SK-N-SH (cell line): ENCODE results near the gene DIPK1C.

Source experiments
- CHD2 ChIP-seq: fragments of 150-350 bp; IDR thresholded peaks from 2 replicates; pipeline ENCODE4 v1.6.1; 2018; ENCODE audit warnings: low read length; ENCODE audit not compliant: partially characterized antibody
- CTCF ChIP-seq: fragments of 200-600 bp; sonication (generic); IDR thresholded peaks from 2 replicates; pipeline ENCODE4 v1.6.1; 2017; ENCODE audit warnings: antibody characterized with exemption, mild to moderate bottlenecking, moderate library complexity
- EP300 ChIP-seq, 2 experiments: IDR thresholded peaks; 2 replicates each; pipeline versions ENCODE4 v1.4.0 to v1.6.1; 2012; ENCODE audit warnings: borderline replicate concordance in 1 of 2, low read depth in 1 of 2, low read length in 1 of 2
- EZH2phosphoT487 ChIP-seq: fragments of 200-600 bp; sonication (generic); IDR thresholded peaks from 2 replicates; pipeline ENCODE4 v1.6.1; 2017; ENCODE audit warnings: low read depth, mixed run types, mild to moderate bottlenecking, antibody characterized with exemption, moderate library complexity, borderline replicate concordance
- FOXJ3 ChIP-seq: sonication (generic); formaldehyde crosslinking; IDR thresholded peaks from 2 replicates; pipeline ENCODE4 v1.5.1; 2020; ENCODE audit warnings: mild to moderate bottlenecking, missing genetic modification reagents
- MAX ChIP-seq: IDR thresholded peaks from 2 replicates; pipeline ENCODE4 v1.4.0; 2012; ENCODE audit warnings: low read depth
- MXI1 ChIP-seq: IDR thresholded peaks from 2 replicates; pipeline ENCODE4 v1.6.1; 2012; ENCODE audit warnings: mild to moderate bottlenecking, low read depth, low read length, improper control_type of control experiment
- POLR2AphosphoS5 ChIP-seq: IDR thresholded peaks from 2 replicates; pipeline ENCODE4 v1.6.1; 2012; ENCODE audit warnings: low read depth, low read length
- RCOR1 ChIP-seq: fragments of 150-350 bp; IDR thresholded peaks from 2 replicates; pipeline ENCODE4 v1.6.1; 2017; ENCODE audit warnings: antibody characterized with exemption, low read length
- SMC3 ChIP-seq: IDR thresholded peaks from 2 replicates; pipeline ENCODE4 v1.6.1; 2012; ENCODE audit warnings: low read depth, low read length, improper control_type of control experiment
- USF1 ChIP-seq: IDR thresholded peaks from 2 replicates; pipeline ENCODE4 v1.4.0; 2012; ENCODE audit warnings: low read depth, borderline replicate concordance
- YY1 ChIP-seq: IDR thresholded peaks from 2 replicates; pipeline ENCODE4 v1.4.0; 2012; ENCODE audit warnings: low read depth, mild to moderate bottlenecking

- TF ChIP-seq POLR2AphosphoS5 (no peak), EP300 (IDR thresholded peaks at IDR 0.05; ENCODE audit: borderline replicate concordance in 1 of 2, low read depth in 1 of 2, low read length in 1 of 2) (no peak), MAX (no peak), CTCF (no peak), SMC3 (no peak), MXI1 (no peak), USF1 (no peak), CHD2 (no peak), RCOR1 (no peak), EZH2phosphoT487 (no peak), YY1 (no peak), FOXJ3 (CRISPR knock-in tag) (no peak)
Measured at GRCh38 chr18:74456017-74456348, 1.1 kb downstream of the DIPK1C start.
